ENCODE results near the gene KIF6.

GRCh38 chr6:39328066-39328465, 397.1 kb downstream of the KIF6 start:
- TF ChIP-seq EZH2 (IDR thresholded peaks at IDR 0.05; ENCODE audit: insufficient read depth, low read length): no peak
- TF ChIP-seq CTCF (IDR thresholded peaks at IDR 0.05; ENCODE audit: insufficient read depth, low read depth, low read length): no peak
